Measurements from ENCODE around the gene SAP30BP. TPM values are rescaled to one million over a fixed set of nuclear protein-coding genes. Genes with fewer than 3 reads are reported as not detected.

The SAP30BP gene
- total RNA-seq, 1 donor from 2014 or later, result 59.9 TPM

DNA sequence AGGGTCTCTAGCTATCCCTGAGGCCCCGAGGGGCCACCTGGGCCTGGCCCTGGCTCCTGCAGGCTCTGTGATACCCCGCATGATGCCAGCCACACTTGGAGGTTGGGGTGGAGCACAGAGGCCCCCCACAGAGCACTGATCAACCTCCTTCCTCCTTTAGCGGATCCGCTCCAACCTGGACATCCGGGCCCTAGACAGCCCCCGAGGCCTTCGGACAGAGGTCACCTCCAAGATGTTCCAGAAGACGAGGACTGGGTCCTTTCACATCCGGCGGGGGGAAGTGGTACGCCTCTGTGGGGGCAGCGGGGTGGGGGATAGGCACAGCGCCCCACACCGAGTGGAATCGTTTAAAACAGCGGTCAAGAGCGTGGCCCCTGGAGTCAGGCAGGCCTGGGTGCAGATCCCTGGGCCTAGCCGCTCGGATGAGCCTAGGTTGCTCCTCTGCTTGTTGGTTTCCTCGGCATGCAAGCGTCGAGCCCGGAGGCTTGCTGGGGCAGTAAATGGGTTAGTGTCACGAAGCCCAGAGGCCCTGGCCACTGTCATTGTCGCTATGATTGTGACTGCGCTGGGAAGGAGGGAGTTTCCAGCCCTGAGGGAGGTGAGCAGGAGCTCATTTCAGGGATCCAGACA, 64.1 kb downstream of the SAP30BP start:
- no peaks in the 10 kb centered on the region for H3K36me3 Mint-ChIP-seq (ENCODE audit: low read depth)

DNA sequence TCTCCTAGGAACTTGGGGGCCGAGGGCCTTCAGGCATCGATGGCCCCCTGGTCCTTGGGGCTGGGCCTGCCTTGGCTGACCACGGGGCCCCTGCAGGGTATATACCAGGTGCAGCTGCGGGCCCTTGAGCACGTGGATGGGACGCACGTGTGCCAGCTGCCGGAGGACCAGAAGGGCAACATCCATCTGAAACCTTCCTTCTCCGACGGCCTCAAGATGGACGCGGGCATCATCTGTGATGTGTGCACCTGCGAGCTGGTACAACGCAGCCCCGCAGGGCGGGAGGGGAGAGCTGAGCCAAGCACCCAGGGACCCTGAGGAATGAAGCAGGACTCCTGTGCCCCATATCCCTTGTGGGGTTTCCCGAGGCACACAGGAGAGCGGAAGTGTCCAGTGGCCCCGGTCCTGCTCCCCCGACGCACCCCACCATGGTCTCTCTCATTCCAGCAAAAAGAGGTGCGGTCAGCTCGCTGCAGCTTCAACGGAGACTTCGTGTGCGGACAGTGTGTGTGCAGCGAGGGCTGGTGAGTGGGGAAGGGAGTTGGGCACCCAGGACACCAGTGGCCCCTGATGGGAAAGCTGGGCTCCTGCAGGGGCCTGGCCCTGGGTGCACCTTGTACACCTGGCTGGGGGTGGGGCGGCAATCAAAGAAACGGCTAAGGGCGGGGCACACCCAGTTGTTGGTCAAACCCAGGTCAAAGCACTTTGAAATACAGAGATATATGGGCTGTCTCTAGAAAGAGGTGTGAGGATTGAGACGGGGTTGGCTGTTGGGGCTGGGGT, 64.8 kb downstream of the SAP30BP start:
- H3K4me1 Mint-ChIP-seq (ENCODE audit: low read depth), result no peaks in the 10 kb centered on the region
- H3K9me3 Mint-ChIP-seq (ENCODE audit: low read depth), result no peaks in the 10 kb centered on the region
- no peak overlapping the region for H3K27ac Mint-ChIP-seq (ENCODE audit: unreplicated experiment)

More for the DNA sequence above, 64.1 kb downstream of the SAP30BP start:
- Mint-ChIP-seq H3K27ac (ENCODE audit: unreplicated experiment) (no peak overlapping the region), H3K4me1 (ENCODE audit: low read depth) (no peaks in the 10 kb centered on the region), H3K9me3 (ENCODE audit: low read depth) (no peaks in the 10 kb centered on the region), H3K4me3 (ENCODE audit: unreplicated experiment) (no peak overlapping the region), H3K27me3 (ENCODE audit: low read depth) (no peaks in the 10 kb centered on the region)
- TF ChIP-seq, protein P1, sequence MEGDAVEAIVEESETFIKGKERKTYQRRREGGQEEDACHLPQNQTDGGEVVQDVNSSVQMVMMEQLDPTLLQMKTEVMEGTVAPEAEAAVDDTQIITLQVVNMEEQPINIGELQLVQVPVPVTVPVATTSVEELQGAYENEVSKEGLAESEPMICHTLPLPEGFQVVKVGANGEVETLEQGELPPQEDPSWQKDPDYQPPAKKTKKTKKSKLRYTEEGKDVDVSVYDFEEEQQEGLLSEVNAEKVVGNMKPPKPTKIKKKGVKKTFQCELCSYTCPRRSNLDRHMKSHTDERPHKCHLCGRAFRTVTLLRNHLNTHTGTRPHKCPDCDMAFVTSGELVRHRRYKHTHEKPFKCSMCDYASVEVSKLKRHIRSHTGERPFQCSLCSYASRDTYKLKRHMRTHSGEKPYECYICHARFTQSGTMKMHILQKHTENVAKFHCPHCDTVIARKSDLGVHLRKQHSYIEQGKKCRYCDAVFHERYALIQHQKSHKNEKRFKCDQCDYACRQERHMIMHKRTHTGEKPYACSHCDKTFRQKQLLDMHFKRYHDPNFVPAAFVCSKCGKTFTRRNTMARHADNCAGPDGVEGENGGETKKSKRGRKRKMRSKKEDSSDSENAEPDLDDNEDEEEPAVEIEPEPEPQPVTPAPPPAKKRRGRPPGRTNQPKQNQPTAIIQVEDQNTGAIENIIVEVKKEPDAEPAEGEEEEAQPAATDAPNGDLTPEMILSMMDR (IDR thresholded peaks at IDR 0.05), result no peak
- no peak for DNase-seq (ENCODE audit: low spot score)

DNA sequence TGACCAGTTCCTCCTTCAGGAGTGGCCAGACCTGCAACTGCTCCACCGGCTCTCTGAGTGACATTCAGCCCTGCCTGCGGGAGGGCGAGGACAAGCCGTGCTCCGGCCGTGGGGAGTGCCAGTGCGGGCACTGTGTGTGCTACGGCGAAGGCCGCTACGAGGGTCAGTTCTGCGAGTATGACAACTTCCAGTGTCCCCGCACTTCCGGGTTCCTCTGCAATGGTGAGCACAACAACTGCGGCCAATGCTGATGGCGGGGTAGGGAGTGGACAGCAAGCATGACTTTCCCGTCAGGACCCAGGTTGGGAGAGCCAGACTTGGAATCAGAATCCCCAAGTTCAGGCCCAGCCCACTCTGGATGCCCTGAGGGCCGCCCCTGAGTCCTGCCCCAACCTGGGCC, 66.3 kb downstream of the SAP30BP start:
- Mint-ChIP-seq H3K9me3 (ENCODE audit: low read depth) (no peaks in the 10 kb centered on the region), H3K4me1 (ENCODE audit: low read depth) (peaks cover 3% of the 10 kb centered on the region), H3K27me3 (ENCODE audit: low read depth) (no peaks in the 10 kb centered on the region), H3K36me3 (ENCODE audit: low read depth) (no peaks in the 10 kb centered on the region), H3K4me3 (ENCODE audit: unreplicated experiment) (no peak overlapping the region), H3K27ac (ENCODE audit: unreplicated experiment) (no peak overlapping the region)
- TF ChIP-seq, protein P1 (IDR thresholded peaks at IDR 0.05), result no peak
- DNase-seq (ENCODE audit: low spot score), result no peak

More for the DNA sequence above, 64.8 kb downstream of the SAP30BP start:
- no peak for DNase-seq (ENCODE audit: low spot score)
- H3K4me3 Mint-ChIP-seq (ENCODE audit: unreplicated experiment), result no peak overlapping the region
- H3K27me3 Mint-ChIP-seq (ENCODE audit: low read depth), result no peaks in the 10 kb centered on the region
- TF ChIP-seq, protein P1 (IDR thresholded peaks at IDR 0.05), result no peak
- H3K36me3 Mint-ChIP-seq (ENCODE audit: low read depth), result no peaks in the 10 kb centered on the region

DNA sequence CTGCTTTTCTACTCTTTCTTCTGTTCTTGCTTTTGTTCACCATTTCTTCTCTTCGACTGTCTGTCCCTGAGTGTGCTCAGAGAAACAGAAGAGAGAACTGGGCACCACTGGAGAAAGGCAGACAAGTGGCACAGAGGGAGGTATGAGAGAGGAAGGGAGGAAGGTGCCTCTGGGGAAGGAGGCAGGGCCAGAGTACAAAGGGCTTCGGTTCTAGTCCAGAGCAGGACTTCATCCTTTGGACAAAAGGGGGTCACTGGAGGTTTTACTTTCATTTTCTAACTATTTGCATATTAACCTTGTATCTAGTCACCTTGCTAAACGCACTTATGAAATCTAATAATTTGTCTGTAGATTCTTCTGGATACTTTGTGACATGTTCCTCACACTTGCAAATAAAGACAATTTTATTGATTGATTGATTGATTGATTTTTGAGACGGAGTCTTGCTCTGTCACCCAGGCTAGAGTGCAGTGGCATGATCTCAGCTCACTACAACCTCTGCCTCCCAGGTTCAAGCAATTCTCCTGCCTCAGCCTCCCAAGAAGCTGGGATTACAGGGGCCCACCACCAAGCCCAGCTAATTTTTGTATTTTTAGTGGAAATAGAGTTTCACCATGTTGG, 67.6 kb downstream of the SAP30BP start:
- H3K27me3 Mint-ChIP-seq (ENCODE audit: low read depth), result no peaks in the 10 kb centered on the region
- H3K27ac Mint-ChIP-seq (ENCODE audit: unreplicated experiment), result no peak overlapping the region
- TF ChIP-seq, protein P1 (IDR thresholded peaks at IDR 0.05), result no peak

DNA sequence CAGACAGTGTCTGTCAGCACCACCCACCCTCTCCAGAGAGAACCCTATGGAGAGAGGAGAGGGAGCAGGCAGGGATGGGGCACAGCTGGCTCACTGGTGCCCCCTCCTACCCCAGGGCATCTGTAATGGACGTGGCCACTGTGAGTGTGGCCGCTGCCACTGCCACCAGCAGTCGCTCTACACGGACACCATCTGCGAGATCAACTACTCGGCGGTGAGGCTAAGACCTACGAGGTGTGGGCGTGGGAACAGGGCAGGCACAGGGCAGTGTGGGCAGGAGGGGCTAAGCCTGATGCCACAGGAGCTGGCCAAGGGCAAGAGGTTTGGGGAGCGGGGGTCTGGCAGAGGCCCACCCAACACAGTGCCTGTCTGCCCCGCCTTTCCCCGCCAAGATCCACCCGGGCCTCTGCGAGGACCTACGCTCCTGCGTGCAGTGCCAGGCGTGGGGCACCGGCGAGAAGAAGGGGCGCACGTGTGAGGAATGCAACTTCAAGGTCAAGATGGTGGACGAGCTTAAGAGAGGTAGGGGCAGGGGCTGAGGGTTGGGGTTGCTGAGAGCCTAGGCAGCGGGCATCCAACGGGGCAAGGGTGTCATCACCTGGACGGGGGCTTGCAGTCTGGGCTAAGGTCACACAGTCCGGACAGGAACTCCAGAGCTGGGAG, 69.2 kb downstream of the SAP30BP start:
- DNase-seq (ENCODE audit: low spot score), result no peak
- Mint-ChIP-seq H3K27ac (ENCODE audit: unreplicated experiment) (no peak overlapping the region), H3K4me1 (ENCODE audit: low read depth) (peaks cover 3% of the 10 kb centered on the region), H3K36me3 (ENCODE audit: low read depth) (no peaks in the 10 kb centered on the region), H3K4me3 (ENCODE audit: unreplicated experiment) (no peak overlapping the region), H3K9me3 (ENCODE audit: low read depth) (no peaks in the 10 kb centered on the region), H3K27me3 (ENCODE audit: low read depth) (no peaks in the 10 kb centered on the region)
- TF ChIP-seq, protein P1 (IDR thresholded peaks at IDR 0.05), result no peak

More for the DNA sequence above, 67.6 kb downstream of the SAP30BP start:
- H3K9me3 Mint-ChIP-seq (ENCODE audit: low read depth), result no peaks in the 10 kb centered on the region
- H3K4me1 Mint-ChIP-seq (ENCODE audit: low read depth), result peaks cover 3% of the 10 kb centered on the region
- H3K4me3 Mint-ChIP-seq (ENCODE audit: unreplicated experiment), result no peak overlapping the region
- no peak for DNase-seq (ENCODE audit: low spot score)
- H3K36me3 Mint-ChIP-seq (ENCODE audit: low read depth), result no peaks in the 10 kb centered on the region
